ENCODE results near the gene APOA1.

Gene APOA1

DNA sequence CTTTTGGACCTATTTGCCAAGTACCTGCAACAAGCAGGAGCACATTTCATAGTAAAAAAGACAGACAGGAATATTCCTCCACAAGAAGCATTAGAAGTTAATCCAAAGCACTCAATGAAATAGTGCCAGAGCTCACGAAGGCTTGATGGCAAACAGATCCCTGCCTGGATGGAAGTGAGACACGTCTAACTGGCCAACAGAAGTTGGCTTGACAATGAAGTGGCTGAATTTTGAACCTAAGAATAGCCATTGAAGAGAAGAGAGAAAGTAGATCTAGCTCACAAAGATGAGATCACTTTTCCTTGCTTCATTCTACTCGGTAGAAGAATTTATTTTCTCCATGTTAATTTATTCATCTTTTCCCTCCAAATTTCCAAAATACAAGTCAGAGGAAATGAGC, 30.6 kb upstream of the APOA1 start:
- TF ChIP-seq, protein P1, sequence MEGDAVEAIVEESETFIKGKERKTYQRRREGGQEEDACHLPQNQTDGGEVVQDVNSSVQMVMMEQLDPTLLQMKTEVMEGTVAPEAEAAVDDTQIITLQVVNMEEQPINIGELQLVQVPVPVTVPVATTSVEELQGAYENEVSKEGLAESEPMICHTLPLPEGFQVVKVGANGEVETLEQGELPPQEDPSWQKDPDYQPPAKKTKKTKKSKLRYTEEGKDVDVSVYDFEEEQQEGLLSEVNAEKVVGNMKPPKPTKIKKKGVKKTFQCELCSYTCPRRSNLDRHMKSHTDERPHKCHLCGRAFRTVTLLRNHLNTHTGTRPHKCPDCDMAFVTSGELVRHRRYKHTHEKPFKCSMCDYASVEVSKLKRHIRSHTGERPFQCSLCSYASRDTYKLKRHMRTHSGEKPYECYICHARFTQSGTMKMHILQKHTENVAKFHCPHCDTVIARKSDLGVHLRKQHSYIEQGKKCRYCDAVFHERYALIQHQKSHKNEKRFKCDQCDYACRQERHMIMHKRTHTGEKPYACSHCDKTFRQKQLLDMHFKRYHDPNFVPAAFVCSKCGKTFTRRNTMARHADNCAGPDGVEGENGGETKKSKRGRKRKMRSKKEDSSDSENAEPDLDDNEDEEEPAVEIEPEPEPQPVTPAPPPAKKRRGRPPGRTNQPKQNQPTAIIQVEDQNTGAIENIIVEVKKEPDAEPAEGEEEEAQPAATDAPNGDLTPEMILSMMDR (conservative IDR thresholded peaks at IDR 0.05; ENCODE audit: low read length), result no peak
- TF ChIP-seq EZH2phosphoT487 (IDR thresholded peaks at IDR 0.05; ENCODE audit: borderline replicate concordance), result no peak
- Histone ChIP-seq H4K20me1 (ENCODE audit: insufficient read depth, low read length, poor library complexity, severe bottlenecking) (no peaks in the 10 kb centered on the region), H3K9me3 (ENCODE audit: insufficient read depth, low read depth, low read length) (no peaks in the 10 kb centered on the region), H3K27me3 (ENCODE audit: insufficient read depth, low read length, poor library complexity, severe bottlenecking) (no peaks in the 10 kb centered on the region), H2AFZ (ENCODE audit: low read length) (no peak overlapping the region), H3K4me3 (ENCODE audit: low read length, poor library complexity, severe bottlenecking) (no peak overlapping the region), H3K36me3 (ENCODE audit: insufficient read depth, low read length) (peaks cover 63% of the 10 kb centered on the region), H3K4me2 (ENCODE audit: low read depth, low read length, poor library complexity, severe bottlenecking) (no peak overlapping the region), H3F3A (ENCODE audit: low read depth) (peaks cover 17% of the 10 kb centered on the region), H3K4me1 (ENCODE audit: insufficient read depth, low read length, poor library complexity, severe bottlenecking) (peaks cover 40% of the 10 kb centered on the region), H3K9ac (ENCODE audit: low read depth, low read length, poor library complexity, severe bottlenecking) (no peak overlapping the region), H3K79me2 (ENCODE audit: insufficient read depth, low read length) (no peaks in the 10 kb centered on the region), H3K9me2 (replicated peaks; ENCODE audit: low read depth, low read length) (no peaks in the 10 kb centered on the region)

DNA sequence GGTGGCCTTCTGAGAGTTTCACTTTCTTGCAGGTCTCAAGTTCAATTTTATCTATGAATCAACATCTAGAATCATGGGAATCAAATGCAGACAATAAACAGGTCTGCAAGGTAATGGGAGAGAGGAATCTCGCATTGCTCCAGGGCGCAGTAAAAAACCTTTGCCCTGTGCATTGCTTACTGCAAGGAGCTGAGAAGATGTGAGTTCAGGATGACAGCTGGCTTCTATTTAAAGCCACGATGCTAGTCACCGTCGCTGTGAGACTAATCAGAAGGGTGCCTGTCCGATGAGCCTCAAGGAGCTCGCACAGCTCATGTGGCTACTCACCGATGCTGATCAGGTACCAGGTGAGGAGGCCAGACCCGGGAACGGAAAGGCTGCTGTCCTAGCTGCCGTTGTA, 30.2 kb upstream of the APOA1 start:
- peaks cover 59% of the 10 kb centered on the region for H3K36me3 ChIP-seq (ENCODE audit: insufficient read depth, low read length)

DNA sequence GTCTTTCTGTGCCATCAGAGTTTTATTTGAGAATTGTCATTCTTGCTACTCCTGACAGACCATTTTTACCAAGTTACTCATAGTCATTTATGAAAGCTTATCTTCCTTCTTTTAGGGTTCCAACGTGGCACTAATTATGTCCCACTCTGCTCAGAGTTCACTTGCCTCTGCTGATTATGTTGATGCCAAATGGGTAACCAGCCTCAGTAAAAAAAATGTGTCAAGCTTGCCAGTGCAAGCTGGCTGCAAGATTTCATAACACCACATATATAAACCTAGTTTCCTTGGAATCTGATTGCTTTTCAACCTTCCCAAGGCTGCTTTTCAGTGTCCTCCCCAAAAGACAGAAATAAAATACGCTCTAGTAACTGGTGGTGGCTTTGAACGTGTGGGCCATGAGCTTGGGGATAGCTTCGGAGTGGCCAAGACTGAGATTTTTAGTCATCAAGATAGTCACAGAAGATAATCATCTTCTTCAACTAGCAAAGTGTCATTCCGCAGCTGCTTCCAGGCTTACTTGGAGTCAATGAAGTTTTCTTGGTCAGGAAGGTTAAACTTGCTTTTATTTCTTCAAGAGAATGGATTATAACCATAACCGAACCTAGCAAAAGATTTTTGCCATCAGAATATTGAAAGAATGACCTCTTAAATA, 29.5 kb upstream of the APOA1 start:
- TF ChIP-seq, protein P1 (conservative IDR thresholded peaks at IDR 0.05; ENCODE audit: low read length), result no peak
- TF ChIP-seq EZH2phosphoT487 (IDR thresholded peaks at IDR 0.05; ENCODE audit: borderline replicate concordance), result no peak
- Histone ChIP-seq H3K79me2 (ENCODE audit: insufficient read depth, low read length) (no peaks in the 10 kb centered on the region), H3K36me3 (ENCODE audit: insufficient read depth, low read length) (peaks cover 53% of the 10 kb centered on the region), H3K9me3 (ENCODE audit: insufficient read depth, low read depth, low read length) (no peaks in the 10 kb centered on the region), H2AFZ (ENCODE audit: low read length) (no peak overlapping the region), H3F3A (ENCODE audit: low read depth) (peaks cover 17% of the 10 kb centered on the region), H3K9ac (ENCODE audit: low read depth, low read length, poor library complexity, severe bottlenecking) (no peak overlapping the region), H3K9me2 (replicated peaks; ENCODE audit: low read depth, low read length) (no peaks in the 10 kb centered on the region), H3K4me2 (ENCODE audit: low read depth, low read length, poor library complexity, severe bottlenecking) (no peak overlapping the region), H3K27me3 (ENCODE audit: insufficient read depth, low read length, poor library complexity, severe bottlenecking) (no peaks in the 10 kb centered on the region), H3K4me1 (ENCODE audit: insufficient read depth, low read length, poor library complexity, severe bottlenecking) (peaks cover 43% of the 10 kb centered on the region), H4K20me1 (ENCODE audit: insufficient read depth, low read length, poor library complexity, severe bottlenecking) (no peaks in the 10 kb centered on the region), H3K4me3 (ENCODE audit: low read length, poor library complexity, severe bottlenecking) (no peak overlapping the region)

More for the DNA sequence above, 30.2 kb upstream of the APOA1 start:
- Histone ChIP-seq H3F3A (ENCODE audit: low read depth) (peaks cover 17% of the 10 kb centered on the region), H3K4me3 (ENCODE audit: low read length, poor library complexity, severe bottlenecking) (no peak overlapping the region), H4K20me1 (ENCODE audit: insufficient read depth, low read length, poor library complexity, severe bottlenecking) (no peaks in the 10 kb centered on the region), H3K4me2 (ENCODE audit: low read depth, low read length, poor library complexity, severe bottlenecking) (no peak overlapping the region), H3K9me3 (ENCODE audit: insufficient read depth, low read depth, low read length) (no peaks in the 10 kb centered on the region), H3K79me2 (ENCODE audit: insufficient read depth, low read length) (no peaks in the 10 kb centered on the region), H3K9ac (ENCODE audit: low read depth, low read length, poor library complexity, severe bottlenecking) (no peak overlapping the region), H3K27me3 (ENCODE audit: insufficient read depth, low read length, poor library complexity, severe bottlenecking) (no peaks in the 10 kb centered on the region), H3K9me2 (replicated peaks; ENCODE audit: low read depth, low read length) (no peaks in the 10 kb centered on the region), H2AFZ (ENCODE audit: low read length) (no peak overlapping the region), H3K4me1 (ENCODE audit: insufficient read depth, low read length, poor library complexity, severe bottlenecking) (peaks cover 40% of the 10 kb centered on the region)
- TF ChIP-seq, protein P1 (conservative IDR thresholded peaks at IDR 0.05; ENCODE audit: low read length), result no peak
- no peak for TF ChIP-seq EZH2phosphoT487 (IDR thresholded peaks at IDR 0.05; ENCODE audit: borderline replicate concordance)

Data from Loucy (cell line).